GM23338 (cell line): ENCODE measurements around the gene RBM38. TPM values are rescaled to one million over a fixed set of nuclear protein-coding genes. Genes with fewer than 3 reads are reported as not detected.

ENCODE experiments used
- ATAC-seq: fragments of 200-7000 bp; cut with Tn5 transposase; 3 replicates; pipeline ENCODE4 v1.9.1; 2020
- DNase-seq: peaks from one replicate; pipeline ENCODE4 v3.0.0-alpha.2; 2015; ENCODE audit warnings: low spot score
- H2AFZ ChIP-seq: fragments of 200-600 bp; sonication (generic); 2 replicates; pipeline ENCODE4 v1.8.0; 2016; ENCODE audit warnings: antibody characterized with exemption, mild to moderate bottlenecking, moderate library complexity
- H3F3A ChIP-seq: fragments of 200-600 bp; sonication (generic); replicated peaks from 2 replicates; pipeline ENCODE4 v1.8.0; 2017; ENCODE audit warnings: antibody characterized with exemption, mixed run types, low read depth
- H3K27ac ChIP-seq: fragments of 200-600 bp; sonication (generic); 2 replicates; pipeline ENCODE4 v1.6.1; 2016; ENCODE audit warnings: low read depth
- H3K27me3 ChIP-seq: fragments of 200-600 bp; sonication (generic); 2 replicates; pipeline ENCODE4 v1.8.0; 2016; ENCODE audit warnings: mild to moderate bottlenecking, mixed run types, moderate library complexity; ENCODE audit not compliant: insufficient read depth
- H3K36me3 ChIP-seq: fragments of 200-600 bp; sonication (generic); 2 replicates; pipeline ENCODE4 v1.8.0; 2016; ENCODE audit warnings: mild to moderate bottlenecking; ENCODE audit not compliant: insufficient read depth
- H3K4me1 ChIP-seq: fragments of 200-600 bp; sonication (generic); 2 replicates; pipeline ENCODE4 v1.8.0; 2016; ENCODE audit warnings: mild to moderate bottlenecking, moderate library complexity; ENCODE audit not compliant: insufficient read depth
- H3K4me2 ChIP-seq: fragments of 200-600 bp; sonication (generic); 2 replicates; pipeline ENCODE4 v1.7.1; 2017; ENCODE audit warnings: mixed run types
- H3K4me3 ChIP-seq: fragments of 200-600 bp; sonication (generic); 2 replicates; pipeline ENCODE4 v1.6.1; 2016; ENCODE audit warnings: mixed run types
- H3K79me2 ChIP-seq: fragments of 200-600 bp; sonication (generic); replicated peaks from 2 replicates; pipeline ENCODE4 v1.8.0; 2017; ENCODE audit warnings: mild to moderate bottlenecking; ENCODE audit not compliant: insufficient read depth
- H3K9me2 ChIP-seq: fragments of 200-600 bp; sonication (generic); 2 replicates; pipeline ENCODE4 v1.8.0; 2017; ENCODE audit not compliant: insufficient read depth
- H4K20me1 ChIP-seq: fragments of 200-600 bp; sonication (generic); replicated peaks from 2 replicates; pipeline ENCODE4 v1.8.0; 2017; ENCODE audit warnings: mild to moderate bottlenecking; ENCODE audit not compliant: insufficient read depth
- H3K27ac Mint-ChIP-seq: 2 replicates; pipeline ENCODE4 v1.8.0; 2020; ENCODE audit warnings: inconsistent platforms, mild to moderate bottlenecking, moderate library complexity, mixed read lengths
- H3K27me3 Mint-ChIP-seq: 3 replicates; pipeline ENCODE4 v1.8.0; 2022; ENCODE audit warnings: low read depth, mild to moderate bottlenecking, moderate library complexity, mixed read lengths, inconsistent platforms; ENCODE audit not compliant: insufficient read depth, poor library complexity
- H3K36me3 Mint-ChIP-seq: 3 replicates; pipeline ENCODE4 v1.8.0; 2021; ENCODE audit warnings: low read depth, mild to moderate bottlenecking, inconsistent platforms, moderate library complexity, mixed read lengths
- H3K4me1 Mint-ChIP-seq: 3 replicates; pipeline ENCODE4 v1.8.0; 2020; ENCODE audit warnings: mild to moderate bottlenecking, inconsistent platforms, mixed read lengths
- H3K4me3 Mint-ChIP-seq: 3 replicates; pipeline ENCODE4 v1.8.0; 2021; ENCODE audit warnings: moderate library complexity, mild to moderate bottlenecking, inconsistent platforms, mixed read lengths
- H3K9me3 Mint-ChIP-seq: 3 replicates; pipeline ENCODE4 v1.8.0; 2020; ENCODE audit warnings: moderate library complexity, mild to moderate bottlenecking, inconsistent platforms, mixed read lengths
- CREB1 ChIP-seq: fragments of 250-450 bp; sonication (Bioruptor Pico); IDR thresholded peaks from 2 replicates; pipeline ENCODE4 v1.5.0; 2020; ENCODE audit warnings: low read depth, mild to moderate bottlenecking, moderate library complexity
- CTCF ChIP-seq, 2 experiments: fragments of 200-600 bp in 1 of 2; sonication (generic) in 1 of 2; conservative IDR thresholded peaks; 2 replicates each; pipeline versions ENCODE4 v1.5.1 to v1.6.1; 2016 to 2017; ENCODE audit warnings: antibody characterized with exemption in 2 of 2, low read depth in 2 of 2, mild to moderate bottlenecking in 2 of 2, moderate library complexity in 1 of 2
- EZH2 ChIP-seq: fragments of 200-600 bp; sonication (generic); IDR thresholded peaks from one replicate; pipeline ENCODE4 v1.8.0; 2017; ENCODE audit warnings: antibody characterized with exemption, mild to moderate bottlenecking, low read depth; ENCODE audit not compliant: unreplicated experiment
- EZH2phosphoT487 ChIP-seq: fragments of 200-600 bp; sonication (generic); IDR thresholded peaks from one replicate; pipeline ENCODE4 v1.8.1; 2018; ENCODE audit warnings: antibody characterized with exemption; ENCODE audit not compliant: unreplicated experiment
- JUNB ChIP-seq: IDR thresholded peaks from one replicate; pipeline ENCODE4 v1.6.1; 2016; ENCODE audit warnings: antibody characterized with exemption; ENCODE audit not compliant: unreplicated experiment
- NANOG ChIP-seq: IDR thresholded peaks from 2 replicates; pipeline ENCODE4 v1.6.1; 2016; ENCODE audit warnings: antibody characterized with exemption, borderline replicate concordance
- POLR2AphosphoS5 ChIP-seq: IDR thresholded peaks from 2 replicates; pipeline ENCODE4 v1.6.1; 2016; ENCODE audit warnings: antibody characterized with exemption, low read depth
- REST ChIP-seq: IDR thresholded peaks from one replicate; pipeline ENCODE4 v1.6.1; 2018; ENCODE audit warnings: antibody characterized with exemption; ENCODE audit not compliant: unreplicated experiment
- STAT1 ChIP-seq: IDR thresholded peaks from one replicate; pipeline ENCODE4 v1.6.1; 2016; ENCODE audit warnings: antibody characterized with exemption; ENCODE audit not compliant: unreplicated experiment
- ZNF114 ChIP-seq: fragments of 250-450 bp; sonication (Bioruptor Pico); IDR thresholded peaks from 2 replicates; pipeline ENCODE4 v1.5.0; 2020; ENCODE audit warnings: mild to moderate bottlenecking, moderate library complexity
- ZNF331 ChIP-seq: fragments of 250-450 bp; sonication (Bioruptor Pico); IDR thresholded peaks from 2 replicates; pipeline ENCODE4 v1.5.0; 2020; ENCODE audit warnings: low read depth, mild to moderate bottlenecking, moderate library complexity
- ZNF462 ChIP-seq: fragments of 250-450 bp; sonication (Bioruptor Pico); IDR thresholded peaks from 2 replicates; pipeline ENCODE4 v1.5.0; 2020; ENCODE audit warnings: mild to moderate bottlenecking, moderate library complexity
- polyA plus RNA-seq: library from polyadenylated mRNA; unstranded; fragments of >200 nt; fragmentation: Nextera tagmentation; extraction: Ambion mirVana; gene quantifications from 2 replicates; pipeline ENCODE4 v1.2.1, GENCODE V29; 2016
- total RNA-seq: library from RNA; depleted of rRNA; stranded (reverse); fragments of >200 nt; shearing (Covaris generic); gene quantifications from 2 replicates; pipeline ENCODE4 v1.2.3, GENCODE V29; 2014
- TF ChIP-seq, protein P1 (sequence below): IDR thresholded peaks from 2 replicates; pipeline ENCODE4 v1.6.1; 2016; ENCODE audit warnings: antibody characterized with exemption

RBM38 gene
- total and polyA plus RNA-seq, 2 experiments from 2014 or later = 22.9 to 80.5 TPM

- H3K4me3 ChIP-seq = peak overlapping the region; percentile 74; the same call in 1 of the 2 replicates
- peaks cover 51% of the 10 kb centered on the region for H3K36me3 Mint-ChIP-seq
These were observed 2.3 kb downstream of the RBM38 start for GRCh38 chr20:57393321-57394120.

More at GRCh38 chr20:57393321-57394120, 2.3 kb downstream of the RBM38 start:
- Histone ChIP-seq H3K79me2 (peaks cover 60% of the 10 kb centered on the region), H3K9me2 (no peaks in the 10 kb centered on the region), H2AFZ (no peak overlapping the region), H3K36me3 (peaks cover 7% of the 10 kb centered on the region; the same call in 1 of the 2 replicates), H3K4me2 (peak overlapping the region; percentile 91; the same call in 1 of the 2 replicates), H4K20me1 (peaks cover 23% of the 10 kb centered on the region), H3K27ac (no peak overlapping the region), H3K27me3 (no peaks in the 10 kb centered on the region; the same call in 1 of the 2 replicates), H3K4me1 (peaks cover 2% of the 10 kb centered on the region; the same call in 1 of the 2 replicates), H3F3A (no peaks in the 10 kb centered on the region)
- Mint-ChIP-seq H3K4me3 (peak overlapping the region; percentile 92), H3K9me3 (no peaks in the 10 kb centered on the region), H3K27ac (peak overlapping the region; percentile 44; the same call in 1 of the 2 replicates), H3K4me1 (peaks cover 42% of the 10 kb centered on the region), H3K27me3 (peaks cover 14% of the 10 kb centered on the region)
- DNase-seq (no peak), ATAC-seq (no peak)
- TF ChIP-seq ZNF114 (CRISPR knock-in tag) = no peak
- no peak for TF ChIP-seq ZNF331 (CRISPR knock-in tag)
- no peak for TF ChIP-seq POLR2AphosphoS5
- TF ChIP-seq EZH2phosphoT487 = no peak
- TF ChIP-seq CTCF (conservative IDR thresholded peaks at IDR 0.05; ENCODE audit: low read depth in 2 of 2) = no peak
- TF ChIP-seq CREB1 (CRISPR knock-in tag) = no peak
- no peak for TF ChIP-seq ZNF462 (CRISPR knock-in tag)
- TF ChIP-seq EZH2 = no peak
- TF ChIP-seq REST = no peak
- TF ChIP-seq, protein P1, sequence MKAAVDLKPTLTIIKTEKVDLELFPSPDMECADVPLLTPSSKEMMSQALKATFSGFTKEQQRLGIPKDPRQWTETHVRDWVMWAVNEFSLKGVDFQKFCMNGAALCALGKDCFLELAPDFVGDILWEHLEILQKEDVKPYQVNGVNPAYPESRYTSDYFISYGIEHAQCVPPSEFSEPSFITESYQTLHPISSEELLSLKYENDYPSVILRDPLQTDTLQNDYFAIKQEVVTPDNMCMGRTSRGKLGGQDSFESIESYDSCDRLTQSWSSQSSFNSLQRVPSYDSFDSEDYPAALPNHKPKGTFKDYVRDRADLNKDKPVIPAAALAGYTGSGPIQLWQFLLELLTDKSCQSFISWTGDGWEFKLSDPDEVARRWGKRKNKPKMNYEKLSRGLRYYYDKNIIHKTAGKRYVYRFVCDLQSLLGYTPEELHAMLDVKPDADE = no peak
- no peak for TF ChIP-seq JUNB
- no peak for TF ChIP-seq NANOG
- no peak for TF ChIP-seq STAT1
